ENCODE data around the gene IL13. TPM values are rescaled to one million over a fixed set of nuclear protein-coding genes. Genes with fewer than 3 reads are reported as not detected.

Gene IL13
- total and polyA plus RNA-seq, 10 of the 15 experiments (the other 5 are each of a cell fraction or from before 2014, with no cell fraction given) = 0.06 to 0.40 (median 0.11) TPM; not detected in 6

- no peak for TF ChIP-seq ZBTB40 (IDR thresholded peaks at IDR 0.05; ENCODE audit: borderline replicate concordance)
- no peak for TF ChIP-seq CHD2 (IDR thresholded peaks at IDR 0.05; ENCODE audit: borderline replicate concordance, low read depth, low read length)
- TF ChIP-seq CREB1 (IDR thresholded peaks at IDR 0.05; ENCODE audit: low read depth) = peak; percentile 43; the same call in 1 of the 2 replicates
- TF ChIP-seq RCOR1 (conservative IDR thresholded peaks at IDR 0.05; ENCODE audit: low read depth, low read length) = no peak
- TF ChIP-seq ZNF274 (IDR thresholded peaks at IDR 0.05; ENCODE audit: insufficient read depth, insufficient read length) = no peak
- TF ChIP-seq ELK1 (IDR thresholded peaks at IDR 0.05; ENCODE audit: low read depth, low read length) = no peak
- peak; percentile 87; the same call in 1 of the 2 replicates for TF ChIP-seq ZBED1 (IDR thresholded peaks at IDR 0.05; ENCODE audit: borderline replicate concordance)
- TF ChIP-seq, protein P1, sequence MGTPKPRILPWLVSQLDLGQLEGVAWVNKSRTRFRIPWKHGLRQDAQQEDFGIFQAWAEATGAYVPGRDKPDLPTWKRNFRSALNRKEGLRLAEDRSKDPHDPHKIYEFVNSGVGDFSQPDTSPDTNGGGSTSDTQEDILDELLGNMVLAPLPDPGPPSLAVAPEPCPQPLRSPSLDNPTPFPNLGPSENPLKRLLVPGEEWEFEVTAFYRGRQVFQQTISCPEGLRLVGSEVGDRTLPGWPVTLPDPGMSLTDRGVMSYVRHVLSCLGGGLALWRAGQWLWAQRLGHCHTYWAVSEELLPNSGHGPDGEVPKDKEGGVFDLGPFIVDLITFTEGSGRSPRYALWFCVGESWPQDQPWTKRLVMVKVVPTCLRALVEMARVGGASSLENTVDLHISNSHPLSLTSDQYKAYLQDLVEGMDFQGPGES (IDR thresholded peaks at IDR 0.05) = no peak
- TF ChIP-seq, protein P2, sequence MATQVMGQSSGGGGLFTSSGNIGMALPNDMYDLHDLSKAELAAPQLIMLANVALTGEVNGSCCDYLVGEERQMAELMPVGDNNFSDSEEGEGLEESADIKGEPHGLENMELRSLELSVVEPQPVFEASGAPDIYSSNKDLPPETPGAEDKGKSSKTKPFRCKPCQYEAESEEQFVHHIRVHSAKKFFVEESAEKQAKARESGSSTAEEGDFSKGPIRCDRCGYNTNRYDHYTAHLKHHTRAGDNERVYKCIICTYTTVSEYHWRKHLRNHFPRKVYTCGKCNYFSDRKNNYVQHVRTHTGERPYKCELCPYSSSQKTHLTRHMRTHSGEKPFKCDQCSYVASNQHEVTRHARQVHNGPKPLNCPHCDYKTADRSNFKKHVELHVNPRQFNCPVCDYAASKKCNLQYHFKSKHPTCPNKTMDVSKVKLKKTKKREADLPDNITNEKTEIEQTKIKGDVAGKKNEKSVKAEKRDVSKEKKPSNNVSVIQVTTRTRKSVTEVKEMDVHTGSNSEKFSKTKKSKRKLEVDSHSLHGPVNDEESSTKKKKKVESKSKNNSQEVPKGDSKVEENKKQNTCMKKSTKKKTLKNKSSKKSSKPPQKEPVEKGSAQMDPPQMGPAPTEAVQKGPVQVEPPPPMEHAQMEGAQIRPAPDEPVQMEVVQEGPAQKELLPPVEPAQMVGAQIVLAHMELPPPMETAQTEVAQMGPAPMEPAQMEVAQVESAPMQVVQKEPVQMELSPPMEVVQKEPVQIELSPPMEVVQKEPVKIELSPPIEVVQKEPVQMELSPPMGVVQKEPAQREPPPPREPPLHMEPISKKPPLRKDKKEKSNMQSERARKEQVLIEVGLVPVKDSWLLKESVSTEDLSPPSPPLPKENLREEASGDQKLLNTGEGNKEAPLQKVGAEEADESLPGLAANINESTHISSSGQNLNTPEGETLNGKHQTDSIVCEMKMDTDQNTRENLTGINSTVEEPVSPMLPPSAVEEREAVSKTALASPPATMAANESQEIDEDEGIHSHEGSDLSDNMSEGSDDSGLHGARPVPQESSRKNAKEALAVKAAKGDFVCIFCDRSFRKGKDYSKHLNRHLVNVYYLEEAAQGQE (IDR thresholded peaks at IDR 0.05; ENCODE audit: low read depth, low read length) = no peak
- TF ChIP-seq MEF2A (IDR thresholded peaks at IDR 0.05; ENCODE audit: insufficient read depth, low read depth, low read length) = peak; percentile 96
- peak; percentile 50 for TF ChIP-seq ATF7 (IDR thresholded peaks at IDR 0.05; ENCODE audit: low read depth)
- TF ChIP-seq HCFC1 (IDR thresholded peaks at IDR 0.05; ENCODE audit: low read length) = no peak
- TF ChIP-seq PAX8 (IDR thresholded peaks at IDR 0.05) = no peak
- peak; percentile 78 for TF ChIP-seq CBFB (IDR thresholded peaks at IDR 0.05; ENCODE audit: low read depth)
- TF ChIP-seq NR2F1 (conservative IDR thresholded peaks at IDR 0.05) = no peak
- no peak for TF ChIP-seq MYB (IDR thresholded peaks at IDR 0.05; ENCODE audit: borderline replicate concordance, low read depth, low read length)
- TF ChIP-seq, protein P3, sequence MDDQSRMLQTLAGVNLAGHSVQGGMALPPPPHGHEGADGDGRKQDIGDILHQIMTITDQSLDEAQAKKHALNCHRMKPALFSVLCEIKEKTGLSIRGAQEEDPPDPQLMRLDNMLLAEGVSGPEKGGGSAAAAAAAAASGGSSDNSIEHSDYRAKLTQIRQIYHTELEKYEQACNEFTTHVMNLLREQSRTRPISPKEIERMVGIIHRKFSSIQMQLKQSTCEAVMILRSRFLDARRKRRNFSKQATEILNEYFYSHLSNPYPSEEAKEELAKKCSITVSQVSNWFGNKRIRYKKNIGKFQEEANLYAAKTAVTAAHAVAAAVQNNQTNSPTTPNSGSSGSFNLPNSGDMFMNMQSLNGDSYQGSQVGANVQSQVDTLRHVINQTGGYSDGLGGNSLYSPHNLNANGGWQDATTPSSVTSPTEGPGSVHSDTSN (IDR thresholded peaks at IDR 0.05; ENCODE audit: insufficient replicate concordance, low read depth, low read length) = peak; percentile 31
- TF ChIP-seq SUZ12 (IDR thresholded peaks at IDR 0.05; ENCODE audit: unreplicated experiment) = no peak
- no peak for TF ChIP-seq RB1 (IDR thresholded peaks at IDR 0.05; ENCODE audit: borderline replicate concordance)
- TF ChIP-seq BCL11A (IDR thresholded peaks at IDR 0.05; ENCODE audit: low read depth, low read length) = 0 out of 2 replicates have a peak, but pooled peaks have one; percentile 26
- no peak for TF ChIP-seq POLR2AphosphoS5 (IDR thresholded peaks at IDR 0.05; ENCODE audit: low read length)
These were observed 18.3 kb upstream of the IL13 start (continued) for GRCh38 chr5:132639706-132640130.

Measured in GM12878 (cell line).